Measurements from ENCODE around the gene PTPRM.

DNA sequence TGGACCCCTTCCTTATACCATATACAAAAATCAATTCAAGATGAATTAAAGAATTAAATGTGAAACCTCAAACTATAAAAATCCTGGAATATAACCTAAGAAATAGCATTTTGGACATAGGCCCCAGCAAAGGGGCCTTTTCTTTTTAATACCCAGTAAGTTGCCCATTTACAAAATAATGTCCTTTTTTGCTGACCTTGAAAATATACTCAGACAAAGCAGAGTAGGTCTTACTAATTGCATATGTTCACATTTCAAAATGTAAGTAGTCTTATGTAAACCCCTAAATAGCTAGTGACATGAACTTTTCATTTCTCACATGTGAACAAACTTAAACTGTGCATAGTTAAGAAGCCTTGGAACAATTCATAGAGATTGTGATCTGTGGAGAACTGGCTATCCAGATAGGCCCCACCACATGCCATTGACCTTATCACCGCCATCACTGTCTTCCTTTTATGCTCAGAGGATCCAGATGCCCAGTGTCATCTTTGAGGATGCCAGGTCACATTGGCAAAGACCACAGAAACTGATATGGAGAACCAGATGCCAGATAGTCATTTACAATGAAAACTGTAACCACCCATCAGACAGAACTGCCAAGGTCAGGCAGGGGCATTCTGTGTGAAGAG, 759.8 kb downstream of the PTPRM start:
- TF ChIP-seq, protein P1, sequence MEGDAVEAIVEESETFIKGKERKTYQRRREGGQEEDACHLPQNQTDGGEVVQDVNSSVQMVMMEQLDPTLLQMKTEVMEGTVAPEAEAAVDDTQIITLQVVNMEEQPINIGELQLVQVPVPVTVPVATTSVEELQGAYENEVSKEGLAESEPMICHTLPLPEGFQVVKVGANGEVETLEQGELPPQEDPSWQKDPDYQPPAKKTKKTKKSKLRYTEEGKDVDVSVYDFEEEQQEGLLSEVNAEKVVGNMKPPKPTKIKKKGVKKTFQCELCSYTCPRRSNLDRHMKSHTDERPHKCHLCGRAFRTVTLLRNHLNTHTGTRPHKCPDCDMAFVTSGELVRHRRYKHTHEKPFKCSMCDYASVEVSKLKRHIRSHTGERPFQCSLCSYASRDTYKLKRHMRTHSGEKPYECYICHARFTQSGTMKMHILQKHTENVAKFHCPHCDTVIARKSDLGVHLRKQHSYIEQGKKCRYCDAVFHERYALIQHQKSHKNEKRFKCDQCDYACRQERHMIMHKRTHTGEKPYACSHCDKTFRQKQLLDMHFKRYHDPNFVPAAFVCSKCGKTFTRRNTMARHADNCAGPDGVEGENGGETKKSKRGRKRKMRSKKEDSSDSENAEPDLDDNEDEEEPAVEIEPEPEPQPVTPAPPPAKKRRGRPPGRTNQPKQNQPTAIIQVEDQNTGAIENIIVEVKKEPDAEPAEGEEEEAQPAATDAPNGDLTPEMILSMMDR (IDR thresholded peaks at IDR 0.05; ENCODE audit: insufficient read depth, low read length, poor library complexity, severe bottlenecking) = no peak
- TF ChIP-seq EZH2phosphoT487 (conservative IDR thresholded peaks at IDR 0.05; ENCODE audit: low read length) = no peak

All from SU-DHL-6 (cell line).